Astrocyte (in vitro differentiated cells and primary cell): Measurements from ENCODE around the gene KLF2. TPM values are rescaled to one million over a fixed set of nuclear protein-coding genes. Genes with fewer than 3 reads are reported as not detected.

ENCODE experiments used
- DNase-seq: peaks from one replicate; pipeline ENCODE4 v3.0.0-alpha.2; 2010; ENCODE audit warnings: low read depth
- FAIRE-seq: peaks from 2 replicates; lab custom pipeline; 2011; peaks lifted over from hg19 to GRCh38; lab: Jason Lieb, UNC
- H2AFZ ChIP-seq: 2 replicates; pipeline ENCODE4 v1.6.0; 2012; ENCODE audit warnings: low read depth, low read length, inconsistent platforms
- H3K27ac ChIP-seq: 2 replicates; pipeline ENCODE4 v1.5.1; 2011; ENCODE audit warnings: low read depth, low read length, inconsistent platforms
- H3K27me3 ChIP-seq: 2 replicates; pipeline ENCODE4 v1.6.0; 2011; ENCODE audit warnings: low read length, inconsistent platforms; ENCODE audit not compliant: insufficient read depth
- H3K36me3 ChIP-seq: 2 replicates; pipeline ENCODE4 v1.5.1; 2011; ENCODE audit warnings: low read length, inconsistent platforms; ENCODE audit not compliant: insufficient read depth
- H3K4me1 ChIP-seq: 2 replicates; pipeline ENCODE4 v1.5.1; 2011; ENCODE audit warnings: low read length, inconsistent platforms; ENCODE audit not compliant: insufficient read depth
- H3K4me2 ChIP-seq: 2 replicates; pipeline ENCODE4 v1.6.0; 2012; ENCODE audit warnings: low read length, inconsistent platforms
- H3K4me3 ChIP-seq: 2 replicates; pipeline ENCODE4 v1.5.1; 2011; ENCODE audit warnings: low read depth, mild to moderate bottlenecking, low read length, inconsistent platforms; ENCODE audit not compliant: insufficient read depth
- H3K79me2 ChIP-seq: 2 replicates; pipeline ENCODE4 v1.6.0; 2012; ENCODE audit warnings: mild to moderate bottlenecking, low read length, inconsistent platforms; ENCODE audit not compliant: insufficient read depth
- H3K9ac ChIP-seq: 2 replicates; pipeline ENCODE4 v1.6.0; 2012; ENCODE audit warnings: mild to moderate bottlenecking, low read length, inconsistent platforms
- H3K9me3 ChIP-seq: 2 replicates; pipeline ENCODE4 v1.5.1; 2012; ENCODE audit warnings: low read depth, mild to moderate bottlenecking, low read length, inconsistent platforms; ENCODE audit not compliant: insufficient read depth
- H4K20me1 ChIP-seq: 2 replicates; pipeline ENCODE4 v1.6.0; 2012; ENCODE audit warnings: low read length, inconsistent platforms; ENCODE audit not compliant: insufficient read depth
- H3K27ac Mint-ChIP-seq: one replicate; pipeline ENCODE4 v1.8.0; 2021; ENCODE audit warnings: mild to moderate bottlenecking, mixed read lengths; ENCODE audit not compliant: unreplicated experiment
- H3K27me3 Mint-ChIP-seq: one replicate; pipeline ENCODE4 v1.8.0; 2021; ENCODE audit warnings: low read depth, mixed read lengths; ENCODE audit not compliant: unreplicated experiment
- H3K36me3 Mint-ChIP-seq: one replicate; pipeline ENCODE4 v1.8.0; 2021; ENCODE audit warnings: low read depth, mixed read lengths; ENCODE audit not compliant: unreplicated experiment
- H3K4me1 Mint-ChIP-seq: one replicate; pipeline ENCODE4 v1.8.0; 2021; ENCODE audit warnings: low read depth, mixed read lengths; ENCODE audit not compliant: unreplicated experiment
- H3K4me3 Mint-ChIP-seq: one replicate; pipeline ENCODE4 v1.8.0; 2021; ENCODE audit warnings: mild to moderate bottlenecking, moderate library complexity, mixed read lengths; ENCODE audit not compliant: unreplicated experiment
- H3K9me3 Mint-ChIP-seq: one replicate; pipeline ENCODE4 v1.8.0; 2021; ENCODE audit warnings: mild to moderate bottlenecking, mixed read lengths; ENCODE audit not compliant: unreplicated experiment
- CTCF ChIP-seq: IDR thresholded peaks from 2 replicates; pipeline ENCODE4 v1.5.1; 2011; ENCODE audit warnings: low read depth, mild to moderate bottlenecking, inconsistent platforms, low read length, moderate library complexity; ENCODE audit not compliant: insufficient read depth
- EZH2 ChIP-seq: IDR thresholded peaks from 2 replicates; pipeline ENCODE4 v1.6.1; 2012; ENCODE audit warnings: mild to moderate bottlenecking, low read length, inconsistent platforms; ENCODE audit not compliant: insufficient read depth
- total RNA-seq: library from RNA; stranded (reverse); gene quantifications from 2 replicates; pipeline ENCODE4 v1.2.1, GENCODE V29; 2021

The KLF2 gene
- total RNA-seq, 1 donor from 2014 or later: 1.9 TPM

- peaks cover 15% of the 10 kb centered on the region for H3K4me1 Mint-ChIP-seq
- no peak overlapping the region for H3K27ac Mint-ChIP-seq
These were observed 11.9 kb downstream of the KLF2 start for GRCh38 chr19:16336571-16336970.

GRCh38 chr19:16337809-16338469 is 13.3 kb downstream of the KLF2 start:
- peak overlapping the region; percentile 77 for H3K4me2 ChIP-seq
- no peaks in the 10 kb centered on the region for H3K36me3 ChIP-seq
- Mint-ChIP-seq H3K9me3 (no peaks in the 10 kb centered on the region), H3K4me1 (peaks cover 20% of the 10 kb centered on the region), H3K36me3 (no peaks in the 10 kb centered on the region), H3K27me3 (peaks cover 11% of the 10 kb centered on the region), H3K27ac (no peak overlapping the region), H3K4me3 (no peak overlapping the region)
- FAIRE-seq (no peak), DNase-seq (no peak)
- no peaks in the 10 kb centered on the region for H3K9me3 ChIP-seq
- H3K79me2 ChIP-seq: no peaks in the 10 kb centered on the region
- H3K9ac ChIP-seq: peak overlapping the region; percentile 41
- peak overlapping the region; percentile 78 for H3K27ac ChIP-seq
- no peaks in the 10 kb centered on the region for H4K20me1 ChIP-seq
- no peak overlapping the region for H3K4me3 ChIP-seq
- no peak overlapping the region for H2AFZ ChIP-seq
- TF ChIP-seq CTCF (no peak), EZH2 (no peak)
- H3K27me3 ChIP-seq: no peaks in the 10 kb centered on the region
- peaks cover 30% of the 10 kb centered on the region for H3K4me1 ChIP-seq

More at GRCh38 chr19:16336571-16336970, 11.9 kb downstream of the KLF2 start:
- Histone ChIP-seq H3K9ac (no peak overlapping the region), H3K27me3 (no peaks in the 10 kb centered on the region), H2AFZ (no peak overlapping the region), H4K20me1 (no peaks in the 10 kb centered on the region), H3K79me2 (no peaks in the 10 kb centered on the region), H3K4me3 (no peak overlapping the region), H3K27ac (no peak overlapping the region), H3K9me3 (no peaks in the 10 kb centered on the region), H3K4me1 (peaks cover 33% of the 10 kb centered on the region), H3K4me2 (peak overlapping the region; percentile 20), H3K36me3 (no peaks in the 10 kb centered on the region)
- TF ChIP-seq CTCF (no peak), EZH2 (no peak)
- DNase-seq (peak; percentile 80), FAIRE-seq (peak; percentile 71)
- Mint-ChIP-seq H3K4me3 (no peak overlapping the region), H3K27me3 (peaks cover 13% of the 10 kb centered on the region), H3K36me3 (no peaks in the 10 kb centered on the region), H3K9me3 (no peaks in the 10 kb centered on the region)
